ENCODE measurements around the gene DDIT4. TPM values are rescaled to one million over a fixed set of nuclear protein-coding genes. Genes with fewer than 3 reads are reported as not detected.

The DDIT4 gene
- total RNA-seq, 1 experiment from 2014 or later, result 20.7 TPM

GRCh38 chr10:72297805-72298591, 24.3 kb downstream of the DDIT4 start:
- no TSS peak for BruUV-seq (replicated peaks)
- H3K9me3 ChIP-seq (ENCODE audit: low read depth, low read length, poor library complexity, severe bottlenecking), result no peaks in the 10 kb centered on the region
- TF ChIP-seq EZH2 (IDR thresholded peaks at IDR 0.05; ENCODE audit: borderline replicate concordance, low read depth, low read length, poor library complexity, severe bottlenecking) (no peak), CTCF (conservative IDR thresholded peaks at IDR 0.05; ENCODE audit: low read depth, low read length) (no peak)
- H3K36me3 ChIP-seq (ENCODE audit: insufficient read depth, low read length, poor library complexity, severe bottlenecking), result no peaks in the 10 kb centered on the region
- no peaks in the 10 kb centered on the region for H3K27me3 ChIP-seq (replicated peaks; ENCODE audit: insufficient read depth, low read depth, low read length, poor library complexity)
- ChIA-PET POLR2A (ENCODE audit: low non-redundant PET) (interaction anchor here (0.9 to 1.3 kb wide), 2 partner anchors 23 to 24 kb away, joined by 5 to 9 read pairs; partner anchors contain the start of gene DDIT4), CTCF (no interaction called here)
- intact Hi-C loops (cut with micrococcal nuclease; ENCODE audit: unreplicated experiment), result no loop called here
- H3K4me3 ChIP-seq (ENCODE audit: low read depth, low read length, poor library complexity, severe bottlenecking), result peak overlapping the region; percentile 62
- peak; percentile 99 for DNase-seq (ENCODE audit: low spot score)
- H3K4me1 ChIP-seq (ENCODE audit: insufficient read depth, low read length, poor library complexity, severe bottlenecking), result peaks cover 22% of the 10 kb centered on the region
- peak overlapping the region; percentile 98 for H3K27ac ChIP-seq (ENCODE audit: low read depth, low read length, poor library complexity, severe bottlenecking)

- DNase-seq (ENCODE audit: low spot score), result no peak
- Histone ChIP-seq H3K36me3 (ENCODE audit: insufficient read depth, low read length, poor library complexity, severe bottlenecking) (no peaks in the 10 kb centered on the region), H3K4me3 (ENCODE audit: low read depth, low read length, poor library complexity, severe bottlenecking) (no peak overlapping the region), H3K9me3 (ENCODE audit: low read depth, low read length, poor library complexity, severe bottlenecking) (no peaks in the 10 kb centered on the region), H3K4me1 (ENCODE audit: insufficient read depth, low read length, poor library complexity, severe bottlenecking) (peaks cover 22% of the 10 kb centered on the region), H3K27me3 (replicated peaks; ENCODE audit: insufficient read depth, low read depth, low read length, poor library complexity) (no peaks in the 10 kb centered on the region), H3K27ac (ENCODE audit: low read depth, low read length, poor library complexity, severe bottlenecking) (peak overlapping the region; percentile 98)
- intact Hi-C loops (cut with micrococcal nuclease; ENCODE audit: unreplicated experiment), result no loop called here
- TF ChIP-seq EZH2 (IDR thresholded peaks at IDR 0.05; ENCODE audit: borderline replicate concordance, low read depth, low read length, poor library complexity, severe bottlenecking) (no peak), CTCF (conservative IDR thresholded peaks at IDR 0.05; ENCODE audit: low read depth, low read length) (no peak)
- CTCF ChIA-PET, result no interaction called here
- BruUV-seq (replicated peaks), result no TSS peak
- POLR2A ChIA-PET (ENCODE audit: low non-redundant PET), result no interaction called here
Observed at GRCh38 chr10:72298592-72299519, 25.1 kb downstream of the DDIT4 start.

- Histone ChIP-seq H3K4me3 (ENCODE audit: low read depth, low read length, poor library complexity, severe bottlenecking) (no peak overlapping the region), H3K27ac (ENCODE audit: low read depth, low read length, poor library complexity, severe bottlenecking) (no peak overlapping the region), H3K4me1 (ENCODE audit: insufficient read depth, low read length, poor library complexity, severe bottlenecking) (peaks cover 8% of the 10 kb centered on the region), H3K36me3 (ENCODE audit: insufficient read depth, low read length, poor library complexity, severe bottlenecking) (no peaks in the 10 kb centered on the region), H3K27me3 (replicated peaks; ENCODE audit: insufficient read depth, low read depth, low read length, poor library complexity) (no peaks in the 10 kb centered on the region), H3K9me3 (ENCODE audit: low read depth, low read length, poor library complexity, severe bottlenecking) (no peaks in the 10 kb centered on the region)
- TF ChIP-seq EZH2 (IDR thresholded peaks at IDR 0.05; ENCODE audit: borderline replicate concordance, low read depth, low read length, poor library complexity, severe bottlenecking), result no peak
- ChIA-PET POLR2A (ENCODE audit: low non-redundant PET) (interaction anchor here (1.0 kb wide), 1 partner anchor 30 kb away, joined by 3 read pairs; no protein-coding TSS in a partner anchor), CTCF (interaction anchor here (0.6 kb wide), 1 partner anchor 16 kb away, joined by 11 read pairs; no protein-coding TSS in a partner anchor)
- no TSS peak for BruUV-seq (replicated peaks)
- no peak for DNase-seq (ENCODE audit: low spot score)
- intact Hi-C loops (cut with micrococcal nuclease; ENCODE audit: unreplicated experiment), result no loop called here
Observed at GRCh38 chr10:72303424-72304128, 29.9 kb downstream of the DDIT4 start.

Measured in A673 (cell line).